ENCODE data around the gene GABRG3.
"Not testable (repeated sequence)": the region's sequence is repeated elsewhere in the genome, so short reads cannot be mapped to it uniquely, and the experiment has no call there.

GABRG3 gene

DNA sequence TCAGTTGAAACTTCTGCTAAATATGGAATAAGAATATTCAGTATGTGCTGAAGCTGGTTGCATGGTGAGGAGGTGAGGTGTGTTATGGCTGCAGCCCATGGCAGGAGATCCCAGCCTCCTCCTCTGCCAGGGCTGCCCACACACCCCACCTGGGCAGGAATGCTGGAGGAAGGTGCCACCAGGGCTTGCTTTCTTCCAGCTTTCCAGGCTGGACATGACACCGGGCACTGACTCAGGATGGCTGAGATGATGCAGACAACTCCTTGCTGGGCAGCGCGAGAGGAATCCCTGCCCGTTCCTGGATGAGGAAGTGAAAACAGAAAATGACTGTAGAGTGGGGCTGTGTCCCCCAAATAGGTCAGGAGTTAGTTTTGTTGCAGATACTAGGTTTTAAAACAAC, 14.1 kb downstream of the GABRG3 start:
- TF ChIP-seq, protein P1, sequence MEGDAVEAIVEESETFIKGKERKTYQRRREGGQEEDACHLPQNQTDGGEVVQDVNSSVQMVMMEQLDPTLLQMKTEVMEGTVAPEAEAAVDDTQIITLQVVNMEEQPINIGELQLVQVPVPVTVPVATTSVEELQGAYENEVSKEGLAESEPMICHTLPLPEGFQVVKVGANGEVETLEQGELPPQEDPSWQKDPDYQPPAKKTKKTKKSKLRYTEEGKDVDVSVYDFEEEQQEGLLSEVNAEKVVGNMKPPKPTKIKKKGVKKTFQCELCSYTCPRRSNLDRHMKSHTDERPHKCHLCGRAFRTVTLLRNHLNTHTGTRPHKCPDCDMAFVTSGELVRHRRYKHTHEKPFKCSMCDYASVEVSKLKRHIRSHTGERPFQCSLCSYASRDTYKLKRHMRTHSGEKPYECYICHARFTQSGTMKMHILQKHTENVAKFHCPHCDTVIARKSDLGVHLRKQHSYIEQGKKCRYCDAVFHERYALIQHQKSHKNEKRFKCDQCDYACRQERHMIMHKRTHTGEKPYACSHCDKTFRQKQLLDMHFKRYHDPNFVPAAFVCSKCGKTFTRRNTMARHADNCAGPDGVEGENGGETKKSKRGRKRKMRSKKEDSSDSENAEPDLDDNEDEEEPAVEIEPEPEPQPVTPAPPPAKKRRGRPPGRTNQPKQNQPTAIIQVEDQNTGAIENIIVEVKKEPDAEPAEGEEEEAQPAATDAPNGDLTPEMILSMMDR (conservative IDR thresholded peaks at IDR 0.05) = no peak

DNA sequence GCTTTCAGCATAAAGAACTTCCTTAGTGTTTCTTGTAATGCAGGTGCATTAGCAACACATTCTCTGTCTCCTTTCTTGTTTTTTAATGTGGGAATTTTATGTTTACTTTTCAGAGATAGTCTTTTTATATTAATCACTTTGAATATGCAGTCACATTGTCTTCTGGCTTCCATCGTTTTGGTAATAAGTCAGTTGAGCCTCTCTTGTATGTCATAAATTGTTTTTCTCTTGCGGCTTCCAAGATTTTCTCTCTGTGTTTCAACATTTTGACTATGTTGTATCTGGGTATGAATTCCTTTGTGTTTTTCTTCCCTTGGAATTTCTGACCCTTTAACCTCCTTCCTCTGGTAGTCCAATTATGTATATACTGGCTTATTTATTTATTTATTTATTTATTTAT, 25.3 kb downstream of the GABRG3 start:
- TF ChIP-seq, protein P1 (conservative IDR thresholded peaks at IDR 0.05) = no peak
- H3K27ac ChIP-seq = no peak overlapping the region

More for the DNA sequence above, 14.1 kb downstream of the GABRG3 start:
- no peak overlapping the region for H3K27ac ChIP-seq

DNA sequence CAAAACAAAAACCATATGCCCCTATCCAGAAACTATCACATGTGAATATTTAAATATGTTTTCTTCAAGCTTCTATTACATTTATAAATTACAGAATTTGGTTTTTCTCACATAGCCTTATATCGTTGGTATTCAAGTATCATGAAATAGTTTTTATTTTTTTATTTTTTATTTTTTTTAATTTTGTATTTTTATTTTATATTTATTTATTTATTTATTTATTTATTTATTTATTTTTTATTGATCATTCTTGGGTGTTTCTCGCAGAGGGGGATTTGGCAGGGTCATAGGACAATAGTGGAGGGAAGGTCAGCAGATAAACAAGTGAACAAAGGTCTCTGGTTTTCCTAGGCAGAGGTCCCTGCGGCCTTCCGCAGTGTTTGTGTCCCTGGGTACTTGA, 32.0 kb downstream of the GABRG3 start:
- not testable (repeated sequence) for H3K27ac ChIP-seq

DNA sequence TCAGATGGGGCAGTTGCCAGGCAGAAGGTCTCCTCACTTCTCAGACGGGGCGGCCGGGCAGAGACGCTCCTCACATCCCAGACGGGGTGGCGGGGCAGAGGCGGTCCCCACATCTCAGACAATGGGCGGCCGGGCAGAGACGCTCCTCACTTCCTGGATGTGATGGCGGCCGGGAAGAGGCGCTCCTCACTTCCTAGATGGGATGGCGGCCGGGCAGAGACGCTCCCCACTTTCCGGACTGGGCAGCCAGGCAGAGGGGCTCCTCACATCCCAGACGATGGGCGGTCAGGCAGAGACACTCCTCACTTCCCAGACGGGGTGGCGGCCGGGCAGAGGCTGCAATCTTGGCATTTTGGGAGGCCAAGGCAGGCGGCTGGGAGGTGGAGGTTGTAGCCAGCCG, 33.2 kb downstream of the GABRG3 start:
- H3K27ac ChIP-seq = not testable (repeated sequence)

DNA sequence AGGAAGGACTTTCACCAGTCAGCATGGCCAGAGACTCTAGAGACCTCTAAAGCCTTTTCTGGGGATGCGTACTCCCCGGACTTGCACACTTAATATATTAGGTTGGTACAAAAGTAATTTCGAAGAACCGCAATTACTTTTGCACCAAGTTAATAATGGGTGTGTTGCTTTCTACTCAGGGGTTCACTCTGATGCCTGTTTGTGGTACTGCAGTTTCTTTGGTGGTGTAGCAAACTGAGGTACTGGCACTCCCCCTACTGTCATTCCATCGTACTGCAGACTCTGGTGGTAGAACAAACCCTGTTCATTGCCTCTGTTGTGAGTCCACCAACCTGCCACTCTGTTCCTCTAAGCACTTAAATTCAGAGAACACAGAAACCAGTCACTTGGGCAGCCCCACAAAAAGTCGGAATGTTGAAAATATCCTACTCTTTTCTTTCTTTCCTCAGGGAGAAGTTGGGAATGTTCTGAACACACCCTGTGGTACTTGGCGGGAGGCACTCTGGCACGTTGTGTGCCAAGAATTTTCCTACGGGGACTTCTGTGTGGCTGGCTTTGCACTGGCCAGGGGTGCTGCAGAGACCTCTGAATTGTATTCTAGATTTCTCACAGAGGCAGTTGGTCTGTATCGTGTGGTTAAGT, 46.3 kb downstream of the GABRG3 start:
- no peak overlapping the region for H3K27ac ChIP-seq
- TF ChIP-seq, protein P1 (conservative IDR thresholded peaks at IDR 0.05) = peak; percentile 97

DNA sequence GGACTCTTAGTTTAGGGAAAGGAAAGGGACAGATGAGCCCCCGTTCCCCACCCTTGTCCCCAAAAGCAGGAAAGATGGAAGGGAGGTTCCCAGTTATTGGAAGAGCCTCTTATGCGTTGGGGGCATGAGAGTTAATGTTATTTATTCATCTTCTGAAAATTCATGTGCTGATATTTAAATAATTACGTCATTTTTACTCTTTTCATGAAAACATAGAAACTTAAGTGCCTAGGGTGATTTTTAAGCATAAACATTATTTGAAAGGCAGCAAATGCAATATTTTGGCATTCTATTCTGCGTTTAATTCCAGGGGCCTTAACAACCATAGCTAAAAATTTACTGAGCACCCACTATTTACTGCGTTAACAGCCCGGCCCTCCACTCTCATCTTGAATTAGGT, 48.7 kb downstream of the GABRG3 start:
- no peak overlapping the region for H3K27ac ChIP-seq
- TF ChIP-seq, protein P1 (conservative IDR thresholded peaks at IDR 0.05) = no peak

DNA sequence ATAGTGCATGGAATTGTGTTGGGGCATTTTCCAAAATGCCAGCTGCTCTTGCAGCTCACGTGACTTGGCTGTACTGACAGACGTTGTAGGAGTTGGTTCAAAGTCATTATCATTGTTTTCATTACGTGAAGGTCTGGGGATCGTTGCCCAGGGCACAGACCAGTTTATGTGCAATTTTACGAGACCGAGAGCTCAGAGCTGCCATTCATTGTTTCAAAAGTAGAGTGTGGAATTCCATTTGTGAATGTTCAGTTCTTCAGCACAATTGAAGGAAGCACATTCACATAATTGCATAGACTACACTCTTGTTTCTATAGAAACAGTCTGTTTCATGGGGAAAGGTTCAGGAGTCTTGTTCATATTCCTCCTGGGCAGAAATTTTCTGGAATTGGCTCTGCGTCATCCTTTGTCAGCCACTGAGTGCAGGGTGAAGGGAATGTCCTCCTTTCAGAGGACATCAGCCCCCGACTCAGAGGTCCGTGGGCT, 54.5 kb downstream of the GABRG3 start:
- no peak overlapping the region for H3K27ac ChIP-seq
- TF ChIP-seq, protein P1 (conservative IDR thresholded peaks at IDR 0.05) = no peak

DNA sequence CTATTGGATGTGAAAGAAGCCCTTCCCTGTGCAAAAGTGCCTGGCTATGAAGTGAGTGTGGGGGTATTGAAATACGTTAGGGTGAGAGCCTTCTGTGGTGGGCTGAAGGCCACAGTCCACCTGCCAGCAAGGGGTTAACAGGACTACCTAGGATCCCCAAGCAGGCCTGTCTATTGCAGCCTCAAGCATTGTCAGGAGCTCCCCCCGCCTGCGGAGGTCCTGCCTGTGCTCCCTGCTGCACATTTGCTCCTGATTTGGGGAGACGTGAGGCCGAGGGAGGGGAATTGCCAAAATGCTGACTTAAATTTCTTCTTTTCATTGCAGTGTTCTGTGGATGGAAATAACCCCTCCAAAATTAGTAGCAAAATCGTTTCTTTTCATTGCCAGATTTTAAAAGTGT, 56.2 kb downstream of the GABRG3 start:
- TF ChIP-seq, protein P1 (conservative IDR thresholded peaks at IDR 0.05) = no peak
- H3K27ac ChIP-seq = no peak overlapping the region
